K562 (cell line): ENCODE results near the gene FOXP4. TPM values are rescaled to one million over a fixed set of nuclear protein-coding genes. Genes with fewer than 3 reads are reported as not detected.

Source experiments
- ATAC-seq: fragments of 200-7000 bp; cut with Tn5 transposase; 3 replicates; pipeline ENCODE4 v1.9.1; 2020; ENCODE audit warnings: moderate library complexity
- BruUV-seq: library from RNA; stranded (reverse); fragments of 400-500 nt; replicated peaks from 2 replicates; lab custom pipeline; 2021; lab: Mats Ljungman, UMichigan
- CTCF ChIA-PET: fragments of 300-600 bp; formaldehyde crosslinking; extraction: SDS; loops from one replicate; lab custom pipeline; 2021; ENCODE audit warnings: low intra/inter-chr PET ratio; lab: Yijun Ruan, JAX
- POLR2A ChIA-PET: fragments of 300-600, 350-650 bp; sonication (Branson Sonifier 250); formaldehyde crosslinking; extraction: SDS; loops from one replicate; lab custom pipeline; 2021; ENCODE audit warnings: antibody characterized with exemption, inconsistent platforms; lab: Yijun Ruan, JAX
- DNase-seq, 4 experiments: peaks; one replicate each; pipeline versions ENCODE4 v3.0.0 to v3.0.0-alpha.2; 2011 to 2018; ENCODE audit warnings: low spot score in 3 of 4, mixed read lengths in 3 of 4; ENCODE audit errors: extremely low read depth in 1 of 4
- FAIRE-seq: peaks from 2 replicates; lab custom pipeline; 2011; peaks lifted over from hg19 to GRCh38; lab: Jason Lieb, UNC
- H2AFZ ChIP-seq: 2 replicates; pipeline ENCODE4 v1.6.0; 2011; ENCODE audit warnings: low read depth, low read length, control low read depth, inconsistent platforms
- H3K27ac ChIP-seq: fragments of 200-600 bp; 3 replicates; pipeline ENCODE4 v1.8.0; 2011; ENCODE audit warnings: low read depth, mild to moderate bottlenecking, control low read depth, inconsistent platforms, low read length, moderate library complexity, mixed read lengths; ENCODE audit errors: extremely low read depth
- H3K27me3 ChIP-seq, 2 experiments: fragments of 300-600 bp in 1 of 2; 2 replicates in 1 of 2; 3 replicates in 1 of 2; pipeline versions ENCODE4 v1.6.0 to v1.8.0; 2011; ENCODE audit warnings: inconsistent platforms in 2 of 2, low read length in 2 of 2, mild to moderate bottlenecking in 1 of 2, mixed read lengths in 1 of 2, moderate library complexity in 1 of 2; ENCODE audit not compliant: control insufficient read depth in 2 of 2, insufficient read depth in 2 of 2
- H3K36me3 ChIP-seq: fragments of 300-600 bp; 3 replicates; pipeline ENCODE4 v1.8.0; 2011; ENCODE audit warnings: mild to moderate bottlenecking, low read length, inconsistent platforms; ENCODE audit not compliant: control insufficient read depth, insufficient read depth
- H3K4me1 ChIP-seq, 2 experiments: fragments of 200-600 bp in 1 of 2; replicated peaks in 1 of 2; 2 replicates in 1 of 2; 3 replicates in 1 of 2; pipeline versions ENCODE4 v1.5.1 to v1.8.0; 2011; ENCODE audit warnings: inconsistent platforms in 2 of 2, low read length in 2 of 2, mild to moderate bottlenecking in 1 of 2, mixed read lengths in 1 of 2, moderate library complexity in 1 of 2; ENCODE audit not compliant: control insufficient read depth in 2 of 2, insufficient read depth in 2 of 2
- H3K4me2 ChIP-seq: 2 replicates; pipeline ENCODE4 v1.6.1; 2011; ENCODE audit warnings: low read length, control low read depth, inconsistent platforms, mixed read lengths; ENCODE audit not compliant: insufficient read depth
- H3K4me3 ChIP-seq: fragments of 200-600 bp; sonication (generic), shearing (Covaris generic); 2 replicates; pipeline ENCODE4 v1.5.1; 2016; ENCODE audit warnings: control low read depth, inconsistent platforms
- H3K79me2 ChIP-seq: fragments of 200-600 bp; 3 replicates; pipeline ENCODE4 v1.8.0; 2011; ENCODE audit warnings: low read length, inconsistent platforms; ENCODE audit not compliant: control insufficient read depth, insufficient read depth
- H3K9ac ChIP-seq, 2 experiments: 2 replicates each; pipeline versions ENCODE4 v1.6.0 to v1.6.1; 2011; ENCODE audit warnings: low read depth in 2 of 2, low read length in 2 of 2, control low read depth in 1 of 2, inconsistent platforms in 1 of 2, mild to moderate bottlenecking in 1 of 2, mixed read lengths in 1 of 2; ENCODE audit not compliant: insufficient read depth in 1 of 2
- H3K9me1 ChIP-seq: one replicate; pipeline ENCODE4 v1.6.0; 2011; ENCODE audit warnings: inconsistent platforms, mild to moderate bottlenecking, low read length, moderate library complexity; ENCODE audit not compliant: control insufficient read depth, insufficient read depth
- H3K9me3 ChIP-seq: replicated peaks from 2 replicates; pipeline ENCODE4 v1.5.1; 2011; ENCODE audit warnings: low read depth, low read length, inconsistent platforms; ENCODE audit not compliant: control insufficient read depth, insufficient read depth
- H4K20me1 ChIP-seq: replicated peaks from 2 replicates; pipeline ENCODE4 v1.6.1; 2011; ENCODE audit warnings: low read length, inconsistent platforms, mixed read lengths; ENCODE audit not compliant: control insufficient read depth, insufficient read depth
- ATF1 ChIP-seq, 2 experiments: fragments of 450-650 bp in 1 of 2; IDR thresholded peaks; 2 replicates each; pipeline ENCODE4 v1.6.1; 2016; ENCODE audit warnings: missing compliant biosample characterization in 1 of 2, missing genetic modification characterization in 1 of 2
- WGBS: fragments of 100-300 bp; shearing (Covaris generic); methylation state at CpG from one replicate; pipeline ENCODE4 v1.1.6; 2016; ENCODE audit warnings: low coverage, mixed read lengths; ENCODE audit not compliant: insufficient coverage; ENCODE audit errors: missing lambda C conversion rate; 5-methylcytosine and 5-hydroxymethylcytosine counted together
- in situ Hi-C: fragments of 300-500 bp; cut with MboI; formaldehyde crosslinking; loops from 4 replicates; pipeline ENCODE4 v1.15.0; 2018; ENCODE audit warnings: inconsistent platforms, mixed read lengths
- intact Hi-C: fragments of 100-400 bp; cut with micrococcal nuclease; formaldehyde crosslinking; loops from 2 replicates; pipeline ENCODE4 v1.14.2; 2022
- polyA plus RNA-seq, 8 experiments: library from polyadenylated mRNA; depleted of rRNA in 4 of 8; stranded (reverse) in 5 of 8; unstranded in 3 of 8; fragments of >200 nt; fragmentation: Nextera tagmentation in 2 of 8; fragmentation: Illumina TruSeq in 1 of 8; extraction: Ambion mirVana in 2 of 8; extraction: Trizol in 1 of 8; gene quantifications; 2 replicates each; pipeline versions ENCODE4 v1.2.1 to v1.2.3, GENCODE V29; 2011 to 2014; ENCODE audit warnings: inconsistent platforms in 1 of 8, missing spikeins in 1 of 8
- total RNA-seq, 7 experiments: library from RNA; depleted of rRNA in 6 of 7; stranded (reverse); fragments of >200 nt in 6 of 7; fragmentation: Illumina TruSeq in 2 of 7; extraction: Trizol in 2 of 7; gene quantifications; 2 replicates each; pipeline versions ENCODE4 v1.2.1 to v1.2.3, GENCODE V29; 2011 to 2021; ENCODE audit warnings: low replicate concordance in 1 of 7
- TF ChIP-seq, protein P1 (sequence below): sonication (generic); formaldehyde crosslinking; IDR thresholded peaks from 2 replicates; pipeline ENCODE4 v1.8.0; 2022; ENCODE audit warnings: mild to moderate bottlenecking, missing genetic modification reagents, borderline replicate concordance

Gene FOXP4
- total and polyA plus RNA-seq, 9 of the 15 experiments (the other 6 are each of a cell fraction or from before 2014, with no cell fraction given), result 0.11 to 29.4 (median 2.3) TPM

DNA sequence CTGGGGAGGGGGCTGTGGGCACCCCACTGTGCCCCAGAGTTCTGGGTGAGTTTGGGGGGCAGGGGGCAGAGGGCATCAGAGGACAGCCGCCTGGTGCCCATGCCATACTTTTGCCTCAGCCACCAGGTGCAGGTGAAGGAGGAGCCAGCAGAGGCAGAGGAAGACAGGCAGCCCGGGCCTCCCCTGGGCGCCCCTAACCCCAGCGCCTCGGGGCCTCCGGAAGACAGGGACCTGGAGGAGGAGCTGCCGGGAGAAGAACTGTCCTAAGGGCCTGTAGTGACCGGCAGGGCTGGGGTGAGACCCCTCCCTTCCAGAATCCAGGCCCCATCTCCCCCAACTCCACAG lies 52.5 kb downstream of the FOXP4 start:
- TF ChIP-seq ATF1 (CRISPR knock-in tag; IDR thresholded peaks at IDR 0.05) (no peak), ATF1 (tag; IDR thresholded peaks at IDR 0.05) (no peak)
- TF ChIP-seq, protein P1, sequence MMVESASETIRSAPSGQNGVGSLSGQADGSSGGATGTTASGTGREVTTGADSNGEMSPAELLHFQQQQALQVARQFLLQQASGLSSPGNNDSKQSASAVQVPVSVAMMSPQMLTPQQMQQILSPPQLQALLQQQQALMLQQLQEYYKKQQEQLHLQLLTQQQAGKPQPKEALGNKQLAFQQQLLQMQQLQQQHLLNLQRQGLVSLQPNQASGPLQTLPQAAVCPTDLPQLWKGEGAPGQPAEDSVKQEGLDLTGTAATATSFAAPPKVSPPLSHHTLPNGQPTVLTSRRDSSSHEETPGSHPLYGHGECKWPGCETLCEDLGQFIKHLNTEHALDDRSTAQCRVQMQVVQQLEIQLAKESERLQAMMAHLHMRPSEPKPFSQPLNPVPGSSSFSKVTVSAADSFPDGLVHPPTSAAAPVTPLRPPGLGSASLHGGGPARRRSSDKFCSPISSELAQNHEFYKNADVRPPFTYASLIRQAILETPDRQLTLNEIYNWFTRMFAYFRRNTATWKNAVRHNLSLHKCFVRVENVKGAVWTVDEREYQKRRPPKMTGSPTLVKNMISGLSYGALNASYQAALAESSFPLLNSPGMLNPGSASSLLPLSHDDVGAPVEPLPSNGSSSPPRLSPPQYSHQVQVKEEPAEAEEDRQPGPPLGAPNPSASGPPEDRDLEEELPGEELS (CRISPR knock-in tag), result peak; percentile 72; the same call in 1 of the 2 replicates
- Histone ChIP-seq H3K4me2 (no peak overlapping the region), H3K9ac (peak overlapping the region in 1 of 2 experiments; percentile 13; a peak in 1 of 4 replicates), H3K27me3 (peaks cover 0 to 1% of the 10 kb centered on the region in 2 experiments; a peak in 1 of 5 replicates), H2AFZ (no peak overlapping the region), H3K27ac (no peak overlapping the region), H4K20me1 (0 out of 2 replicates have a peak, but pooled peaks cover 9% of the 10 kb centered on the region), H3K9me3 (no peaks in the 10 kb centered on the region), H3K79me2 (no peaks in the 10 kb centered on the region), H3K4me1 (peaks cover 0 to 13% of the 10 kb centered on the region in 2 experiments; a peak in 3 of 5 replicates), H3K4me3 (no peak overlapping the region), H3K36me3 (peaks cover 9% of the 10 kb centered on the region; the same call in 1 of the 3 replicates), H3K9me1 (peaks cover 12% of the 10 kb centered on the region)
- intact Hi-C loops, result no loop called here
- no TSS peak for BruUV-seq
- CTCF ChIA-PET, result interaction anchor here (2.1 kb wide), 1 partner anchor 230 kb away, joined by 7 read pairs; no protein-coding TSS in a partner anchor
- in situ Hi-C loops, result loop anchor here (10.0 kb wide), 1 partner anchor 234 kb away; no protein-coding TSS in a partner anchor
- 78% methylated on average over 7 of the region's 8 CpGs for WGBS
- DNase-seq, result no peak
- no peak for ATAC-seq
- POLR2A ChIA-PET, result no interaction called here
- no peak for FAIRE-seq
